RWPE2 (cell line): ENCODE results near the gene ZNF850.

Experiments used
- ATAC-seq: fragments of 200-7000 bp; cut with Tn5 transposase; 3 replicates; pipeline ENCODE4 v1.9.1; 2021; ENCODE audit warnings: low read depth
- DNase-seq: peaks from one replicate; pipeline ENCODE4 v3.0.0-alpha.2; 2020; ENCODE audit warnings: low spot score
- H3K27ac ChIP-seq: fragments of 450-650 bp; 2 replicates; pipeline ENCODE4 v1.5.1; 2017; ENCODE audit warnings: mild to moderate bottlenecking; ENCODE audit not compliant: poor library complexity, severe bottlenecking
- H3K27me3 ChIP-seq: fragments of 250-450 bp; sonication (Bioruptor Pico); 2 replicates; pipeline ENCODE4 v1.5.1; 2021; ENCODE audit warnings: mild to moderate bottlenecking, moderate library complexity; ENCODE audit not compliant: insufficient read depth, poor library complexity, severe bottlenecking
- H3K36me3 ChIP-seq: fragments of 250-450 bp; sonication (Bioruptor Pico); 2 replicates; pipeline ENCODE4 v1.5.1; 2020; ENCODE audit warnings: low read depth, mild to moderate bottlenecking, moderate library complexity
- H3K4me1 ChIP-seq: fragments of 250-450 bp; sonication (Bioruptor Pico); 2 replicates; pipeline ENCODE4 v1.5.1; 2021; ENCODE audit warnings: mild to moderate bottlenecking, moderate library complexity; ENCODE audit not compliant: insufficient read depth, poor library complexity, severe bottlenecking
- H3K4me3 ChIP-seq: fragments of 250-450 bp; sonication (Bioruptor Pico); 2 replicates; pipeline ENCODE4 v1.5.1; 2021; ENCODE audit warnings: mild to moderate bottlenecking, moderate library complexity; ENCODE audit not compliant: severe bottlenecking
- H3K9me3 ChIP-seq: fragments of 250-450 bp; sonication (Bioruptor Pico); 2 replicates; pipeline ENCODE4 v1.5.1; 2021; ENCODE audit warnings: mild to moderate bottlenecking, moderate library complexity; ENCODE audit not compliant: severe bottlenecking
- CTCF ChIP-seq: fragments of 450-650 bp; IDR thresholded peaks from one replicate; pipeline ENCODE4 v1.5.1; 2017; ENCODE audit warnings: mild to moderate bottlenecking, moderate library complexity; ENCODE audit not compliant: poor library complexity, severe bottlenecking

Gene ZNF850

DNA sequence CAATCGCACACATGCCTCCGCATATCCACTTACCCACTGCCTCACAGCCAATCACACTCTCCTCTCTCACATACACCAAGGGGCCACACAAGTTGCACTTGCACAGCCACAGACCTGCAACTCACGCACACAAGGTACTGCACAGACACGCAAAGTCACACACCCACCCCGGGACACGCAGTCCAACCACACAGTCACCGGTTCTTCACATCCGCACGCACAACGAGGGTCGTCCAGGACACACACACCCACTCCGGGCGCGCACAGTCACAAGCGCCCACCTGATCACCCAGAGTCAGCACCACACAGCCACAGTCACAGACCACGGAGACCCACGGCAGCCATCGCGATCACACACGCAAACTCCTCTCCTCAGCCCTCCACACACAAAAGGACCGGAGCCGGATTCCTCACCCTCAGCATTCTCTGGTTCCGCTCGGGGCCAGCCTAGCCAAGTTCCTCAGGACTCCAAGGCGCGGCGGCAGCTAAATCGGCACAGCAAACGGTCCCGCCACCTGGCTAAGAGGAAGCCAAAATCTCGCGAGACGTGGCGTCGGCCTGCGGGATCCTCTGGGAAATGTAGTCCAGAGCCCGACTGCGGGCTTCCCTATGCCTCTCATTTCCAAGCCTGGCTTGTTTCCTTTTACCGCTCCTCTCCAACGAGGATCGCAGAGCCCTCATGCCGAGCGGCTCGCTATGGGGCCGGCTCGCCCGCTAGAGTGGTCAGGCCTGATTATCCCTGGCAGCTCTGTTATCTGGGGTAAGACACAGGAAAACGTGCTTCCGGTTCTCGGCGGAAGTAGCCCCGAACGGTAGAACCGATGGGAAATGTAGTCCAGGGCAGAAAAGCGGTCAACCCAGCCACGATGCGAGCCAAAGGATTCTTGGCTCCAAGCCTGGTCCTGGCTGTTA lies at the start of gene ZNF850:
Gene ZNF850 (minus strand): TSS at position 497 of the 912 bp plus-strand sequence. CDS start 10,201 bp downstream, outside the sequence.
- H3K36me3 ChIP-seq: no peaks in the 10 kb centered on the region
- H3K9me3 ChIP-seq: no peaks in the 10 kb centered on the region
- peak within 1 kb of the TSS; percentile 57 for H3K27ac ChIP-seq
- DNase-seq (peak; percentile 92), ATAC-seq (peak; percentile 91)
- TF ChIP-seq CTCF: no peak
- H3K4me3 ChIP-seq: peak within 1 kb of the TSS; percentile 81
- H3K4me1 ChIP-seq: no peaks in the 10 kb centered on the region
- H3K27me3 ChIP-seq: no peaks in the 10 kb centered on the region

GRCh38 chr19:36821758-36822157 lies 49.2 kb upstream of the ZNF850 start:
- ATAC-seq (no peak), DNase-seq (no peak)
- peaks cover 40% of the 10 kb centered on the region for H3K9me3 ChIP-seq
- no peak for TF ChIP-seq CTCF
- H3K4me3 ChIP-seq: no peak overlapping the region
- no peaks in the 10 kb centered on the region for H3K27me3 ChIP-seq
- no peaks in the 10 kb centered on the region for H3K4me1 ChIP-seq
- H3K27ac ChIP-seq: no peak overlapping the region
- H3K36me3 ChIP-seq: peaks cover 67% of the 10 kb centered on the region

DNA sequence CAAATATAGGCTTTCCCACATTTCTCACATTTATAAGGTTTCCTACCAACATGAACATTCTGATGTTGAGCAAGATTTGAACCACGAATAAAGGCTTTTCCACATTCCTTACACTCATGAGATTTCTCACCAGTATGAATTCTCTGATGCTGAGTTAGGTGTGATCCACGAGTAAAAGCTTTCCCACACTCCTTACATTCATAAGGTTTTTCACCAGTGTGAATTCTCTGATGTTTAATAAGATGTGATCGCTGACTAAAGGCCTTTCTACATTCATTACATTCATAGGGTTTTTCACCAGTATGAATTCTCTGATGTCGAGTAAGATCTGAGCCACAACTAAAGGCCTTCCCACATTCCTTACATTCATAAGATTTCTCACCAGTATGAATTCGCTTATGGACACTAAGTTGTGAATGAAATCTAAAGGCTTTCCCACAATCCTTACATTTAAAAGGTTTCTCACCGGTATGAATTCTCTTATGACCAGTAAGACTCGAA lies 46.6 kb upstream of the ZNF850 start:
- DNase-seq (no peak), ATAC-seq (no peak)
- H3K27ac ChIP-seq: no peak overlapping the region
- H3K27me3 ChIP-seq: no peaks in the 10 kb centered on the region
- H3K4me3 ChIP-seq: no peak overlapping the region
- H3K9me3 ChIP-seq: peaks cover 56% of the 10 kb centered on the region
- TF ChIP-seq CTCF: no peak
- H3K36me3 ChIP-seq: peaks cover 67% of the 10 kb centered on the region
- H3K4me1 ChIP-seq: no peaks in the 10 kb centered on the region

GRCh38 chr19:36807029-36807428 lies 34.4 kb upstream of the ZNF850 start:
- no peak overlapping the region for H3K27ac ChIP-seq
- peaks cover 18% of the 10 kb centered on the region for H3K9me3 ChIP-seq
- no peak overlapping the region for H3K4me3 ChIP-seq
- ATAC-seq: no peak
- H3K36me3 ChIP-seq: peaks cover 14% of the 10 kb centered on the region
- H3K27me3 ChIP-seq: no peaks in the 10 kb centered on the region
- no peak for DNase-seq
- TF ChIP-seq CTCF: no peak
- no peaks in the 10 kb centered on the region for H3K4me1 ChIP-seq

- H3K4me3 ChIP-seq: no peak overlapping the region
- H3K4me1 ChIP-seq: no peaks in the 10 kb centered on the region
- no peak for TF ChIP-seq CTCF
- no peak for ATAC-seq
- DNase-seq: no peak
- H3K27ac ChIP-seq: no peak overlapping the region
- H3K27me3 ChIP-seq: no peaks in the 10 kb centered on the region
- H3K9me3 ChIP-seq: peaks cover 12% of the 10 kb centered on the region
- peaks cover 14% of the 10 kb centered on the region for H3K36me3 ChIP-seq
Measured at GRCh38 chr19:36805364-36805763, 32.8 kb upstream of the ZNF850 start.
